ENCODE data around the gene ZDHHC11B. TPM values are rescaled to one million over a fixed set of nuclear protein-coding genes. Genes with fewer than 3 reads are reported as not detected.
"Not testable (repeated sequence)": the region's sequence is repeated elsewhere in the genome, so short reads cannot be mapped to it uniquely, and the experiment has no call there.

Gene ZDHHC11B
- total RNA-seq, 1 donor from 2014 or later, result 0.60 TPM

- Histone ChIP-seq H3K4me3 (peak overlapping the region; percentile 91), H2AFZ (replicated peaks) (peak overlapping the region; percentile 98), H3K27me3 (peaks cover 34% of the 10 kb centered on the region), H3K4me2 (peak overlapping the region; percentile 100)
- peak overlapping the region; percentile 85 for H3K4me3 Mint-ChIP-seq
- not testable (repeated sequence) for H3K27ac Mint-ChIP-seq; H3K4me1 ChIP-seq; H4K20me1 ChIP-seq (ENCODE audit: low read depth); H3K36me3 ChIP-seq; H3F3A ChIP-seq (ENCODE audit: low read depth); H3K4me1 Mint-ChIP-seq; H3K9me3 ChIP-seq (ENCODE audit: low read depth); H3K79me2 ChIP-seq (ENCODE audit: low read depth); H3K27ac ChIP-seq; H3K27me3 Mint-ChIP-seq (ENCODE audit: insufficient read depth, low read depth); H3K9ac ChIP-seq
- peaks cover 17% of the 10 kb centered on the region for H3K9me3 Mint-ChIP-seq
- peaks cover 10% of the 10 kb centered on the region for H3K36me3 Mint-ChIP-seq
- peak; percentile 51 for DNase-seq (ENCODE audit: low spot score)
- TF ChIP-seq EZH2phosphoT487 (IDR thresholded peaks at IDR 0.05), result peak; percentile 26
These were observed 714 bp upstream of the ZDHHC11B start for GRCh38 chr5:785181-785705.

- H3K27ac ChIP-seq; H3K4me1 Mint-ChIP-seq; H3K27ac Mint-ChIP-seq; H4K20me1 ChIP-seq (ENCODE audit: low read depth); H3K36me3 Mint-ChIP-seq; H3K27me3 Mint-ChIP-seq (ENCODE audit: insufficient read depth, low read depth); H3K36me3 ChIP-seq; H3K9me3 Mint-ChIP-seq; H3F3A ChIP-seq (ENCODE audit: low read depth); H3K79me2 ChIP-seq (ENCODE audit: low read depth); H3K9me3 ChIP-seq (ENCODE audit: low read depth); H3K9ac ChIP-seq; H3K4me1 ChIP-seq: not testable (repeated sequence)
- peak overlapping the region; percentile 77 for H3K4me3 Mint-ChIP-seq
- H3K27me3 ChIP-seq, result peaks cover 34% of the 10 kb centered on the region
- peak; percentile 8 for TF ChIP-seq EZH2phosphoT487 (IDR thresholded peaks at IDR 0.05)
- peak; percentile 68 for TF ChIP-seq EZH2 (IDR thresholded peaks at IDR 0.05)
- peak overlapping the region; percentile 100 for H3K4me2 ChIP-seq
- H2AFZ ChIP-seq (replicated peaks), result peak overlapping the region; percentile 98
- H3K4me3 ChIP-seq, result peak overlapping the region; percentile 91
- DNase-seq (ENCODE audit: low spot score), result peak; percentile 38
These were observed 575 bp downstream of the ZDHHC11B start for GRCh38 chr5:783881-784427.

- not testable (repeated sequence) for H3K36me3 Mint-ChIP-seq; H3K9me3 Mint-ChIP-seq; H3K9ac ChIP-seq; DNase-seq (ENCODE audit: low spot score); H2AFZ ChIP-seq (replicated peaks); H4K20me1 ChIP-seq (ENCODE audit: low read depth); H3K9me3 ChIP-seq (ENCODE audit: low read depth); H3K27ac ChIP-seq; H3K79me2 ChIP-seq (ENCODE audit: low read depth); H3F3A ChIP-seq (ENCODE audit: low read depth); H3K27ac Mint-ChIP-seq; H3K36me3 ChIP-seq; H3K27me3 Mint-ChIP-seq (ENCODE audit: insufficient read depth, low read depth); H3K4me1 Mint-ChIP-seq; H3K4me1 ChIP-seq
- Histone ChIP-seq H3K27me3 (peaks cover 34% of the 10 kb centered on the region), H3K4me2 (peak overlapping the region; percentile 60), H3K4me3 (peak overlapping the region; percentile 25)
- H3K4me3 Mint-ChIP-seq, result peak overlapping the region; percentile 77
These were observed 1.3 kb downstream of the ZDHHC11B start for GRCh38 chr5:783049-783802.

GRCh38 chr5:782356-782755 lies 2.2 kb downstream of the ZDHHC11B start:
- not testable (repeated sequence) for H3K36me3 ChIP-seq; H3K4me3 Mint-ChIP-seq; H3K9me3 ChIP-seq (ENCODE audit: low read depth); H3K9ac ChIP-seq; DNase-seq (ENCODE audit: low spot score); H3F3A ChIP-seq (ENCODE audit: low read depth); H3K79me2 ChIP-seq (ENCODE audit: low read depth); H3K27ac Mint-ChIP-seq; H3K4me3 ChIP-seq; H4K20me1 ChIP-seq (ENCODE audit: low read depth); H3K4me1 ChIP-seq; H3K27ac ChIP-seq; H3K9me3 Mint-ChIP-seq; H3K27me3 Mint-ChIP-seq (ENCODE audit: insufficient read depth, low read depth); H3K4me2 ChIP-seq; H2AFZ ChIP-seq (replicated peaks); H3K4me1 Mint-ChIP-seq; H3K36me3 Mint-ChIP-seq
- H3K27me3 ChIP-seq, result peaks cover 29% of the 10 kb centered on the region

GRCh38 chr5:780571-780970 lies 4.0 kb downstream of the ZDHHC11B start:
- H3K4me3 ChIP-seq; H3F3A ChIP-seq (ENCODE audit: low read depth); H3K36me3 ChIP-seq; H3K36me3 Mint-ChIP-seq; H3K9ac ChIP-seq; H3K27me3 Mint-ChIP-seq (ENCODE audit: insufficient read depth, low read depth); H2AFZ ChIP-seq (replicated peaks); H3K4me1 ChIP-seq; H4K20me1 ChIP-seq (ENCODE audit: low read depth); DNase-seq (ENCODE audit: low spot score); H3K4me3 Mint-ChIP-seq; H3K27ac Mint-ChIP-seq; H3K9me3 ChIP-seq (ENCODE audit: low read depth); H3K4me1 Mint-ChIP-seq; H3K79me2 ChIP-seq (ENCODE audit: low read depth); H3K9me3 Mint-ChIP-seq; H3K27ac ChIP-seq; H3K4me2 ChIP-seq: not testable (repeated sequence)
- H3K27me3 ChIP-seq, result peaks cover 28% of the 10 kb centered on the region

- not testable (repeated sequence) for DNase-seq (ENCODE audit: low spot score); H3K4me1 ChIP-seq; H3K9me3 ChIP-seq (ENCODE audit: low read depth); H3K4me2 ChIP-seq; H3K79me2 ChIP-seq (ENCODE audit: low read depth); H3K27me3 Mint-ChIP-seq (ENCODE audit: insufficient read depth, low read depth); H3K27ac ChIP-seq; H3K9me3 Mint-ChIP-seq; H3K4me1 Mint-ChIP-seq; H3K4me3 Mint-ChIP-seq; H3K4me3 ChIP-seq; H2AFZ ChIP-seq (replicated peaks); H3K9ac ChIP-seq; H3K27ac Mint-ChIP-seq; H3K36me3 Mint-ChIP-seq; H3F3A ChIP-seq (ENCODE audit: low read depth); H4K20me1 ChIP-seq (ENCODE audit: low read depth); H3K36me3 ChIP-seq
- H3K27me3 ChIP-seq, result peaks cover 12% of the 10 kb centered on the region
These were observed 5.6 kb downstream of the ZDHHC11B start for GRCh38 chr5:778967-779366.

- DNase-seq (ENCODE audit: low spot score); H3K4me3 ChIP-seq; H3F3A ChIP-seq (ENCODE audit: low read depth); H3K27ac Mint-ChIP-seq; H3K4me1 Mint-ChIP-seq; H3K36me3 Mint-ChIP-seq; H3K36me3 ChIP-seq; H3K9ac ChIP-seq; H3K27me3 Mint-ChIP-seq (ENCODE audit: insufficient read depth, low read depth); H3K9me3 ChIP-seq (ENCODE audit: low read depth); H3K27me3 ChIP-seq; H3K4me2 ChIP-seq; H2AFZ ChIP-seq (replicated peaks); H4K20me1 ChIP-seq (ENCODE audit: low read depth); H3K4me1 ChIP-seq; H3K4me3 Mint-ChIP-seq; H3K79me2 ChIP-seq (ENCODE audit: low read depth); H3K27ac ChIP-seq; H3K9me3 Mint-ChIP-seq: not testable (repeated sequence)
These were observed 6.1 kb downstream of the ZDHHC11B start for GRCh38 chr5:778421-778820.

Data from neural progenitor cell (in vitro differentiated cells).